Esophagus mucosa (tissue), 1 donor: ENCODE results near the gene SND1. TPM values are rescaled to one million over a fixed set of nuclear protein-coding genes. Genes with fewer than 3 reads are reported as not detected.

Source experiments
- ATAC-seq: fragments of 200-7000 bp; cut with Tn5 transposase; one replicate; pipeline ENCODE4 v1.9.1; 2020
- total RNA-seq: library from RNA; stranded (reverse); gene quantifications from one replicate; pipeline ENCODE4 v1.2.4, GENCODE V29; 2023
- donor health status: DM: yes; HTN: yes; CAD: no.

SND1 gene
- total RNA-seq, 1 donor from 2014 or later: 115 TPM

DNA sequence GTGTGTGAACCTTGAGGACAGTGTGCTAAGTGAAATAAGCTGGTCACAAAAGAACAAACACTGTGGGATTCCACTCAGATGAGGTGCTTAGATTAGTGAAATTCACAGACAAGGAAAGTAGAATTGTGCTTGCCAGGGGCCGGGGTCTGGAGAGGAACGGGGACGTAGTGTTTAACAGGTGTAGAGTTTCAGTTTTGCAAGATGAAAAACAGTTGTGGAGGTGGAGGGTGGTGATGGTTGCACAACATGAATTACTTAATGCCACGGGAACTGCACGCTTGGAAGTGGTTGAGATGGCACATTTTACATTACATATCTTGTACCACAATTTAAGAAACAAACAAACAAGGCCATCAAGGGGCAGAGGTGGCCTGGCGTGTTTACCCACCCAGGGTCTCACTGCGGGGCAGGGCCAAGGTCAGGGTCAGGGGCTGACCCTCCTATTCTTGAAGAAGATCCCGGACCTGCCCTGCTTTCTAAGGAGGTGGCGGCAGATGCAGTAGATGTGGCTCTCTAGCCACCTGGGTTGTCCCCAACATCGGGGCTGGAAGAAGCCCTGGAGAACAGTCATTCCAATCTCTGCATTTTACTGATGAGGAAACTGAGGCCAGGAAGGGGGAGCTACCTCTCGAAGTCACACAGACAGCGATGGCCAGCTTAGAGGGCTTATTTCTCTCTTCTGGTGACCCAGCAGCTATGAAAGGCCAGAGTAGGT lies 470.7 kb downstream of the SND1 start:
- ATAC-seq: no peak

DNA sequence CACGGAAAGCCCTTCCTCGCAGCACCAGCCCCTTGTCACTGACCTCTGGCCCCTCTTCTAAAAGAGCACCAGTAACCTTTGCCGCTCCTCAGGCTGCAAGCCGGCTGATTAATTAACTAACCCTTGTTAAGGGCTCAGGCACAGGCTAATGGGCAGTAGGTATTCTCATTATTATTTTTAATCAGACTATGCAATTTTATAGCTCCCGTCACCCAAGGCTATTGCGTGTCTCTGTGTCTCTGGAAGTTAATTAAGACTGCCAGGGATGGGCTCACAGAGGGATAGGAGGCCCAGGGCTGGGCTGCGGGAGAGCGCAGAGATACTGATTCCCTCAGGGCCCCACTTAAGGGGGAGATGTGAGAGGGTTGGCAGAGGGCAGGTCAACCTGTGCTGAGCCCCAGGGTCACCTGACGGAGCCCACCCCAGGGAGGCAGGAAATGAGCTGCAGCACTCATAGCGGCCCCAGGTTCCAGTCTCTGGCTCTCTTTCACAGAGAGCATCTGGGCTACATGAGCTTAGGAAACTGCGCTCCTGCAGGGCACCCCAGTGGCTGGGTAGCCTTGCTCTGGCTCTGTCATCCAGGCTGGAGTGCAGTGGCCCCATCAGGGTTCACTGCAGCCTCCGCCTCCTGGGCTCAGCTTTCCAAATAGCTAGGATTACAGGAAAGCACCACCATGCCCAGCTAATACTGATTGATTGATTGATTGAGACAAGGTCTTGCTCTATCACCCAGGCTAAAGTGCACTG lies 471.5 kb downstream of the SND1 start:
- no peak for ATAC-seq

DNA sequence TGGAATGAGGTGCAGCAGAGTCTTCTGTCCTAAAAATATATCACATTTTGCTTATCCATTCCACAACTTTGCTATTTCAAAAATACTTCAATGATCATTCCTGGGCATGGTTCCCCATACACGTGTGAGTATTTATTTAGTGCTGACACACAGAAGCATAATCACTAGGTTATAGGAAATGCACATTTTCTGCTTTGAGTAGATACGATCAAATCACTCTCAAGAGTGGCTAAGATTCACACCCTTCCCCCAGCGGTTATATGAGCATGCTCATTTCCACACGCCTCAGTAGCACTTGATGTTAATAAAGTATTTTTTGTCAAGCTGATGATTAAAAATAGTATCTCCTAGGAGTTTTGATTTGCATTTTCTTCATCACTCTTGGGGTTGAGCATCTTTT lies 472.8 kb downstream of the SND1 start:
- ATAC-seq: no peak

DNA sequence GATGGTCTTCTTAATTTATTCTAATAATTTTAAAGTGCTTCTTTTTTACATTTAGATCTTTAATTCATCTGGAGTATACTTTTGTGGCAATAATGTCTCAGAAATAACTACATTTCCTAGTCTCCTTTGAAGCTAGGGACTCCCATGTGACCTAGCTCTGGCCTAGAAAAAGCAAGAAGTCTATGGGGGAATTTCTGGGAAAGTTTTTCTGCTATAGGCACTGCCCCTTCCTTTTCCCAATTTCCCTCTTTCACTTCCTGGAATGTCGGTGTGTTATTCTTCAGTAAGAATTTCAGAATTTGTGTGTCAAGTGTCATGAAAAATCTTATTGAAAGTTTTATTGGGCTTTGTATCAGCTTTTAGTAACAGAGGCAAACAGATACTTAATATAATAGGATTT lies 473.8 kb downstream of the SND1 start:
- ATAC-seq: no peak

DNA sequence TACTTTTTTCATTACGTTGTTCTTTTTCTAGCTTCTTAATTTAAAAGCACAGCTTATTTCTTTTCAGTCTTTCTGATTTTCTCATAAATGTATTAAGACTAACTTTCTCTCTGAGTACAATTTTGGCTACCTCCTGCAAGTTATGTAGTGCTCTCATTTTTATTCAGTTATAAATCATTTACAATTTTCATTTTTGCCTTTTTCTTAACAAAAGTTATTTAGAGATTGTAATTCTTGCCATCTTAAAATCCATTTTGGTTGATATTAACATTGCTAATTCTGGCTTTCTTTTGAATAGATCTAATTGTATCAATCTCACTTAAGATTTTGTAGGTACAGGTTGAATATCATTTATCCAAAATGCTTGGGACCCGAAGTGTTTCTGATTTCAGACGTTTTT lies 476.4 kb downstream of the SND1 start:
- no peak for ATAC-seq

DNA sequence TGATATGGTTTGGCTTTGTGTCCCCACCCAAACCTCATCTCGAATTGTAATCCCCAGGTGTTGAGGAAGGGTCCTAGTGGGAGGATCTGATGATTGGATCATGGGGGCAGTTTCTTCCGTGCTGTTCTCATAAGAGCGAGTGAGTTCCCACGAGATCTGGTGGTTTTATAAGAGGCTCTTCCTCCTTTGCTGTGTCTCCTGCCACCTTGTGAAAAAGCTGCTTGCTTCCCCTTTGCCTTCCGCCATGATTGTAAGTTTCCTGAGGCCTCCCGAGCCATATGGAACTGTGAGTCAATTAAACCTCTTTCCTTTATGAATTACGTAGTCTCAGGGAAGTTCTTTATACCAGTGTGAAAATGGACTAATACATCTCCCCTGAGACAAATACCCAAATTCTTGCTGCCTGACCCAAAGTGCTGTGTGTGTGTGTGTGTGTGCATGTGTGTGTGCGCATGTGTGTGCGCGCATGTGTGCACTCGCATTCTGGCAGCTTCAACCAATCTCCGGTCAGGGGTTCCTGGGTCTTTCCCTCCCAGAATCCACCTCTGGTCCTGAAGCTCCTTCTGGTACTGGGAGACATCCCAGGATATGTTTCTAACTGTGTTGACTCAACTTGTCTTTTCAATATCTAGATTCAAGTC lies 477.4 kb downstream of the SND1 start:
- ATAC-seq: no peak

DNA sequence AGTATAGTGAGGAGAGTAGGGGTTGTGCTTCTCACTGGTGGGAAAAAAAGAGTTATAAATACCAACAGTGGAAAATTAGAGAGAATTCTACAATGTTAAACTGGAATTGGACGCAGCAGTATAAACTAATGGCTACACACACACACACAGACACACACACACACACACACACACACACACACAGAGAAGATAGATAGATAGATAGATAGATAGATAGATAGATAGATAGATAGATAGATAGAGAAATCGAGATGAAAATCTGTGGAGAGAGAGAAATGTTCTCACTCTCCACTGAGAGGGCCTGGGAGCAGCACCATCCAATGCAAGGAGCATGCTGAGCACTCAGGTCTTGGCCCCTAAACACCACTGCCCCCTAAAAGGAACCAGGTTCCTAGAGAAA lies 479.1 kb downstream of the SND1 start:
- ATAC-seq: no peak

DNA sequence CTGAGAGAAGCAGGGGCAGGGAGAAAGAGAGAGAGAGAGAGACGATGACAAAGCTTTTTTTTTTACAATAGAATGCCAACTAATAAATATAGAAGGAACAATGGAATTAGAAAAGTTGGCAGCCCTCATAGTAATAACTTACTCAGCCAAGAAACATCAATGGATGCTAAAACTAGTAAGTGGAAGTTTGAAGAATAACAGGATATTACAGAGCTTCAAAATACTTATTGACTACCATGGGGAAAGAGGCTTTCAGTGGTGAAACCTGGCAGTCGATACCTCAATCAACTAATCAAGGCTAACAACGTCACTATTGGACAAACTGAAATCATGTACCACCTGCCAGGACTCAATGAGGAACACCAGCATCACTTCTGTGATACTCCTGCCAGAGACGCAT lies 479.7 kb downstream of the SND1 start:
- no peak for ATAC-seq

DNA sequence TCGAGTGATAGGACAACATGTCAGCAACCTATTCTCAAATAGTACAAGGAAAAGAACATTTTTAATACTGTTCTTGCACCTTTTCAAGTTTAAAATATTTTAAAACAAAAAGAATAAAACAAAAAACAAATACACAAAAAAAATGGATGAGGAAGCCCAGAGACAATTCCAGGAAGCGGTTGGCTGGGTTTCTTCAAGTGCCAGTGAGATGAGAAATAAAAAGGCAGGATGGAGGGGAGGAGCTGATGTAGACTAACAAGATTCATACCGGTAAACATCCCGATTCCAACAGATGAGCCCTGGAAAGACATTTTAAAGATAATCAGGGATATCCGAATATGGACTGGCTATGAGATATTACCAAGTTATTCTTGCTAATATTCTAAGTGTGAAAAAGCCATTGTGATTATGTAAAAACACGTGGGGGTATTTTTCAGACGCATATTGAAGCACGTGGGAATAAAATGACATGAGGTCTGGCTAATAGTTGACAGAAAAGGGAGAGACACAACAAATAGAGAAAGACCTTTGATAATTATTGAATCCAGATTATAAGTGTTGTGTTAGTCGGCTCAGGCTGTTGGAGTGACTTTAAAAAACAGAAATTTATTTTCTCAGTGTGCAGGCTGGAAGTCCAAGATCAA lies 480.6 kb downstream of the SND1 start:
- ATAC-seq: no peak

DNA sequence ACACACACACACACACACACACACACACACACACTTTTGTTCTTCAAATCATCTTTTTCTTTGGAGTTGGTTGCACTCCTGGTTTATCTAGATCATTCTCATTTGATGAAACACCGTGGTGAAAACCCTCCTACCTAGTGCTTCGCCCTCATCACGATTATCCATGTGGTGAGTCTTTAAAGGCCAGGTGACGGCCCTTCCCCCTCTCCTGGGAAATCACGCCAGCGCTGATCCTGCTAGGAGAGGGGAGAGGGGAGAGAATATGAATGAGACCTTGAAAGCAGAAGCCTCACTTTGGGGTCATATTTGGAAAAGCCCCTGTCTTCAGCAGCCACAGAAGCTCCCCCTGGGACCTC lies 483.1 kb downstream of the SND1 start:
- ATAC-seq: no peak

DNA sequence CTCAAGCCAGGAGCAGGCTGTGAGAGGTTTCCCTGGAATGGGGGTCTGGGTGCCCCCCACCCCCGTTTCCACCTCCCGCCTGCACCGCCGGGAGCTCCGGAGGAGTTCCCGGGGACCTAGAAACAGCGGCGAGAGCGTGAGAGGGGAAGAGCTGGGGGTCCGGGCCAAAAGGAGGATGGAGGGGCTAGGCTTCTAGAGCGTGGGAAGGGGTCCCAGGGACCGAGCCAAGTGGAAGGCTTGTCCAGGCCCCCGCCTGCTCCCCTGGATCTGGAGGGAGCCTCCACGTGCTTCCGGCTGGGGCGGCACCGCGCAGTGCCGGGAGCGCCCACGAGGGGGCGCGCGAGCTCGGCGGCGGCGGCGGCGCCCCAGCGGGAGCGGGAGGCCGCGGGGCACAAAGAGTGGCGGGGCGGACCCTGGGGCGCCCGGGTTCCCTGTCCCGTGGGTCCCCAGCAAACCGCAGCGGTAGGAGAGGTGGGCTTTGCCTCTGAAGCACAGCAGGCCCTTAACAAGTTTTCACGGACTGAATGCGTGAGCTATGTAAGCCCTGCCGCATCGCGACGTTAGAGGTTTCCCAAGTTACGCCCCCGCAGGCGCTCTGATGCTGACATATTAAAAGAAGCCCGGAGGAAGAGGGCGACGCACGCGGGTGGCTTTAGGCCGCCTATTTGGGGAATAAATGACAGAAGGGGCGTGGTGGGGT lies 483.7 kb downstream of the SND1 start:
- peak; percentile 92 for ATAC-seq

DNA sequence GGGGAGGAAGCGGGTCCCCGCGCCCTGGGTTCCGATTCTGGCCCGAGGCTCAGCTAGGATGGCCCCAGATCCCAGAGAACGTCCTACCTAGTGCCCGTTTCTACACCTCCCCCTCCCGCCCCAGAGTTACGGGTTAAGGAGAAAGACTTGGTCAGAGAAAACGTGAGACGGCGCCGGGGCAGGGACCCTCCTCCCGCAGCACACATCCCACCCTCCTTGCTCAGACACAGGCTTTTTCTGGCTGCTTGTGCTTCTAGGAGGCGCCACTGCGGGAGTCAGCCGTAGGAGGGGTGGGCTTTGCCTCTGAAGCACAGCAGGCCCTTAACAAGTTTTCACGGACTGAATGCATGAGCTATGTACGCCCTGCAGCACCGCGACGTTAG lies 484.2 kb downstream of the SND1 start:
- peak; percentile 31 for ATAC-seq

DNA sequence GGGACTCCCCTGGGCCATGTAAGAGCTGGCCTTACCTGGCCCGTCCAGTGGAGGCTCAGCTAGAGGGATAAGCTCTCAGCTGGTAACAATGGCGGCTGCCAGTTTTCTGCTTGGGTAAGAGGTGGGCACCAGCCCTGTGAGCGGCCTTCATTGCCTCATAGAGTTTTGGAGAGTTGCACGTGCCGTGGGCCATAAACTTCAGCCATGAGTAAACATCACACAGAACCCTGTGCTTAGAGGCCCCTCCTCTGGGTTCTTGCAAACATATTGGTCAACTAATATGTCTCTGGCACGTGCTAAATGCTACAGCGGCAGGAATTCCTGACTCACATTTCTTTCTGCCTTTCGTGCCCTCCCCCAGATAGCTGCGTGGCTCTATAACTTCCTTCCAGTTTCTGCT lies 485.2 kb downstream of the SND1 start:
- ATAC-seq: no peak

DNA sequence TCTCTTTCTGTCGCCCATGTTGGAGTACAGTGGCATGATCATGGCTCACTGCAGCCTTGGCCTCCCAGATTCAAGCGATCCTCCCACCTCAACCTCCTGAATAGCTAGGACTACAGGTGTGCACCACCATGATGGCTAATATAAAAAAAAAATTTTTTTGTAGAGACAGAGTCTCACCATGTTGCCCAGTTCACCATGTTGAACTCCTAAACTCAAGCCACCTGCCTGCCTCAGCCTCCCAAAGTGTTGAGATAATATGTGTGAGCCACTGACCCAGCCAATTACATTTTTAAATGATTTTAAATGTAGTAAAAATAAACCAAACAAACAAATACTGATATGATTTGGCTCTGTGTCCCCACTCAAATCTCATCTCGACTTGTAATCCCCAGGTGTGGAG lies 487.4 kb downstream of the SND1 start:
- ATAC-seq: no peak

DNA sequence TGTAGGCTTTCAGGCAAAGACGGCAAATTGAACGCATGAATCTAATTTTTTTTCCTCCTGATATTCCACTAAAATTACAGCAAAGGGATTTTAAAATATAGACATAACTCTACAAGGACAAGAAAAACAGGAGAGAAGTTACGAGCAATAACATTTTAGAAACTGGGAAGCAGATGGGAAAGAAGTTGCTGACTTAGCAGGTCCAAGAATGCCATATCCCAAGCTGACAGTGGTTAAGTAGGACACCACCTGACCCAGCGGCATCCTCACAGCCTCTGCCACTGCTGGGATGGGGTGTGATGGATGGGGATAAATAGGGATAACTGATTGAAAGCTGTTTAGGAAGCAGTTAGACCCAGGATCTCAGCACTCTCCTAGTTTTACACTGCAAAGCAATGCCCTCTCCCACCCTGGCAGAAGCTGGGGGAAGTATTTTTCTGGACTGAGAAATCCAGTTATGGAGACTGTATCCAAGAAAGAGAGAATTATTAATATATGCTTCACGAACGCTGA lies 489.7 kb downstream of the SND1 start:
- no peak for ATAC-seq

Other genes with a start within 250 kb of the SND1 start
- gene GCC1, start 66.6 kb upstream of the SND1 start, total RNA-seq: 11.0 TPM
- gene ARF5, start 63.8 kb upstream of the SND1 start, total RNA-seq: 197 TPM
- 0.52 TPM for gene FSCN3, start 58.5 kb upstream of the SND1 start, total RNA-seq
- gene PAX4, start 34.1 kb upstream of the SND1 start, total RNA-seq: not detected